HS-27A (cell line): ENCODE data around the gene PIGO.
A peak's percentile ranks its signal among the peaks of the same experiment; 100 is the strongest.

ENCODE experiments used
- DNase-seq: peaks from one replicate; pipeline ENCODE4 v3.0.0-alpha.2; 2012; ENCODE audit warnings: low read depth, missing footprints

The PIGO gene

DNA sequence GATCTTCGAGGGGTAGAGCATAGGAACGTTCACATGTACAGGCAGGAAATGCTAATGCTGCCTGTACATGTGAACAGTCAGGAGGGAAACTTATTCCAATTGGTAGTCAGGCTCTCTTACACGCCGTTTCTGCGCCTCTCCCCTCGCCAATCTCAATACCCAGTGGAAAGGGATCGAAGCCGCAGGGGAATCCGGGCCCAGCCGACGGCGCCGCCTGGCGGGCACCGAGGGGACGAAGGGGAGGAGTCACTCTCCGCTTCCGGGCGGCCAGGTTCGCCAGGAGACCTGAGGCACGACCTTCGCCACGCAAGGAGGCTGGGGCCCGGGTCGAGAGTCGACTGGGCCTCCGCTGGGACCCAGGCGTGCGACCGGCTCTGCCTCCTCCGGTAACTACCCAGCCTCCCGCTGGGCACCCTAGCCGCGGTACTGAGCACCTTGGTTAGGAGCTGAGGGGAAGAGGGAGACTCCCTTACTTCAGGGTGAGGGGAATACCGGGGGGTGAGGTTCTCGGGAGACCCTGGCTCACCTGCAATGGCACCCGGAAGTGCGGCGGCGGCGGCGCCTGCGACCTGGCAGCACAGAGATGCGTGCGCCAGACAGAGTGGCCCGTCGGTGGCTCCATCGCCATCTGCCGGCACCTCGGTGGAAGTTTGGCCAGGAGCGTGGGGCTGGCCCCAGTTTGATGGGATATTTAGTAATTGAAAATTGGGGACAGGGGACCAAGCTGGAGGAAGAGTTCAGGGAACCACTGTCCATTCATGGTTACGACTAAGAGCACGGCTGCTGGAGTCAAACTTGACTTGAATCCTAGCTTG is at the start of gene PIGO:
PIGO (minus strand) TSS at position 557 of the 815 bp plus-strand sequence. CDS start 1,026 bp downstream, outside the sequence.
- no peak for DNase-seq

- DNase-seq: no peak
These were observed 45.6 kb upstream of the PIGO start for GRCh38 chr9:35142037-35142436.

DNA sequence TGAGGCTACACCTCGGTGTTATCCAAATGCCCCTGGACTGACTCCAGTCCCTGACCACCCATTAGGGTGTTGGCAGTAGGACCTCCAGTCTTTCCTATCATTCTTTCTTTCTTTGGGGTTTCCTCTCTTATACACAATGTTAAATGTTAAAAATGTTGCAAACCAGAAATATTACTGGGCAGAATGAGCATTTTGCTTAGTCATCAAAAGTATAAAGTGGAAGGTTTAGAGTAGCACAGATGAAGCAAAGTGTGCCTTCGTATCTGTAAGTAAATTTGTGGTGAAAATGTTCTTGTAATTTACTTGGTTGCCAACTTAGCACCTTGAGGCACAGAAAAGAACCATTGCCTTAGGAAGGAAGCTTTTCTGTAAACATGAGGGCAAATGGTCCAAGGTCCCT is 43.7 kb upstream of the PIGO start:
- DNase-seq: no peak

GRCh38 chr9:35136866-35137265 is 40.5 kb upstream of the PIGO start:
- no peak for DNase-seq

DNA sequence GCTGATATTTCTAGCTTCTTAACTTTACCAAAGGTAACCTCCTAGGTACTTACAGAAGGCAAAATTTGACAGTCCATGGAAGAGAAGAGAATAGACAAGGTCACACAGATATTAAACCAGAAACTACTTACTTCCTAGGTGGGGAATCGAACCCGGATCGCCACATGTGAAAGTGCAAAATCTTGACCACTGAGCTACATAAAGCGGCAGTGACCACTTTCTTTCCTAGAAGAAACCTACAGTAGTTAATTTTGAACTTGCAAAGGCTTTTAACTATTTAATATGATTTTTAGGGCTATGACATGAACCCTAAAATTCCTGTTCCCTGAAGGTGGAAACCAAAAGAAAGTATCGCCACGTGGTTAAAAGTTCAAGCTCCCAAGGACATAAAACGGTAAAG is 39.6 kb upstream of the PIGO start:
- DNase-seq: no peak

DNA sequence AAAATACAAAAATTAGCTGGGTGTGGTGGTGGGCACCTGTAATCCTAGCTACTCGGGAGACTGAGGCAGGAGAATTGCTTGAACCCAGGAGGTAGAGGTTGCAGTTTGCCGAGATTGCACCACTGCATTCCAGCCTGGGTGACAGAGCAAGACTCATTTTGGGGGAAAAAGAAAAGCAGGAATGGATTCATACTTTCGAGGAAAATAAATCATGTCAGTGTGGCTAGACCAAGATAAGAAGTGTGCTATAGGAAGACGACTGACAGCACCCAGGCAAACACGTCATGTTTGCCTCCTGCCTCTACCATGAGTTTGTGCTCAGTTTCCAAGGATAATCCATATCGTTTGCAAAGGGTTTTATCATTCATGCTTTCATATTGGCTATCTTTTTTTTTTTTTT is 38.5 kb upstream of the PIGO start:
- DNase-seq: no peak

DNA sequence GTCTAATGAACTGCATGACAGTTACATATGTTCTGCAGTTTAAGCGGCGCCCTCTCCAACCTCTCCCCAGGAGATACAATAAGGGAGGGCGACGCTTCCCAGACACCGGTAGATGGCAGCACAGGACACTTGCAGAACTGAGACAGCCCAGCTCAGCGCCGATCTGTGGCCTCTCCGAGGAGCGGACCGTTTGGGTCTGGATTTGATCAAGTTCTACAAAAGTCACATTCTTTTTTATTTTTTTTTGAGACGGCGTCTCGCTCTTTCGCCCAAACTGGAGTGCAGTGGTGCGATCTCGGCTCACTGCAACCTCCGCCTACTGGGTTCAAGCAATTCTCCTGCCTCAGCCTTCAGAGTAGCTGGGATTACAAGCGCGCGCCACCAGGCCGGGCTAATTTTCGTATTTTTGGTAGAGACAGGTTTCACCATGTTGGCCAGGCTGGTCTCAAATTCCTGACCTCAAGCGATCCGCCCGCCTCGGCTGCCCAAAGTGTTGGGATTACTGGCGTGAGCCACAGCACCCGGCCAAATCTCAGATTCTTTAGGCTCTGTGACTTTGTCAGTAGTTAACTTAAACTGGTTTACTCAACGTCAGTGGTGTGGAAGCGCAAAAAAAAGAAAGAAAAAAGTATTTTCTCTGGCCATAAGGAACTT is 20.6 kb upstream of the PIGO start:
- peak; percentile 93 for DNase-seq

DNA sequence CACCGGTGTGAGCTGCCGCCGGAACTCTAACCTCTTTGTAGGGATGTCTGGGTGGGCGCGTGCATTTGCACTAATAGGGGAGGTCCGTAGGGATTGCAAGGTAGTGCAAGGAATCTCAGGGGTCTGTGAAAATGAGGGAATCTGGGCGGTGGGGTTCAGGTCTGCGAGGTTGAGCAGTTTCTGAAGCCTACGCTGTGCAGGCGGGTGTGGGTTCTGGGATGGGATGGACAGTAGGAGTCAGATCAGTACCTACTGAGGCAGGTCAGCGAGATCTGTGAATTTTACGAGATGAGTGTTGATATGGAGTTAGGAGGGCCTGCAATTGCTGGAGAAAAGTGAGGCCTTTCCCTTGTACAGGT is 20.1 kb upstream of the PIGO start:
- no peak for DNase-seq

- DNase-seq: peak; percentile 95
These were observed 19.5 kb upstream of the PIGO start, which contains the start of gene ATOSB for GRCh38 chr9:35115680-35116538. Gene ATOSB, minus strand, starts transcription at chr9:35115862. Its CDS starts 7,588 bp downstream, at chr9:35108274.

DNA sequence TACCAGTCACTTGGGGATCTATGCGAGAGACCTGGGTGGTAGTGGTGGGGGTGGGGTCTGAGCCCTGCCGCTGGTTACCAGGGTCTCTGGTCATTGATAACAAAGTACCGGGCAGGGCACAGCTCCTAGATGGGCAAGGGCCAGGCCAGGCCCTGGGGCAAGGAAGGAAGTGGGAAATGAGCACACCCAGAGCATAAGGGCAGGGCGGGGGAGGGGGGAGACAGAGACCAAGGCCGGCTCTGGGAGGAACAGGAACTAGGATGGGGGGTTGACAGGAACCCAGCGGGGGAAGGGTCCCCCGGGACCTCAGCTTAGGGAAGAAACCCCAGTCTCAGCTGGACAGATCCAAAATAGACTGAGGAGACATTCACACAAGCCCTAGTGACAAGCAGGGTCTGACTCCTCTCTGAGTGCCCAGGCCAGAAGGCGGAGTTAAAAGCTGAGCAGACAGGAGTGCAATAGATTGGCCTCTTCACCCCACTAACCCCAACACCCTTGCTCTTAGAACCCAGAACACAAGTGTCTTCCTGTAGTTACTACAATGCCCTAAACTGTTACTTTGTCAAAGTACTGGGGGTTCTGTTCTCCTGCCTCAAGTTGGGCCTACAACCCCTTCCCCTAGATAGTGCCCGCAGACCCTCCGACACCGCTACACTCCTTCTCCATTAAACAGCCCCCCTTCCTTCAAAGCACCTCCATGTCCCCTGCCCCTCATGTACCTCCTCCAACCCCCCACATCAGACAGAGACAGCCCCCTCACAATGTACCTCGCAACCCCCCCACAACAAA is 18.6 kb upstream of the PIGO start:
- DNase-seq: no peak

DNA sequence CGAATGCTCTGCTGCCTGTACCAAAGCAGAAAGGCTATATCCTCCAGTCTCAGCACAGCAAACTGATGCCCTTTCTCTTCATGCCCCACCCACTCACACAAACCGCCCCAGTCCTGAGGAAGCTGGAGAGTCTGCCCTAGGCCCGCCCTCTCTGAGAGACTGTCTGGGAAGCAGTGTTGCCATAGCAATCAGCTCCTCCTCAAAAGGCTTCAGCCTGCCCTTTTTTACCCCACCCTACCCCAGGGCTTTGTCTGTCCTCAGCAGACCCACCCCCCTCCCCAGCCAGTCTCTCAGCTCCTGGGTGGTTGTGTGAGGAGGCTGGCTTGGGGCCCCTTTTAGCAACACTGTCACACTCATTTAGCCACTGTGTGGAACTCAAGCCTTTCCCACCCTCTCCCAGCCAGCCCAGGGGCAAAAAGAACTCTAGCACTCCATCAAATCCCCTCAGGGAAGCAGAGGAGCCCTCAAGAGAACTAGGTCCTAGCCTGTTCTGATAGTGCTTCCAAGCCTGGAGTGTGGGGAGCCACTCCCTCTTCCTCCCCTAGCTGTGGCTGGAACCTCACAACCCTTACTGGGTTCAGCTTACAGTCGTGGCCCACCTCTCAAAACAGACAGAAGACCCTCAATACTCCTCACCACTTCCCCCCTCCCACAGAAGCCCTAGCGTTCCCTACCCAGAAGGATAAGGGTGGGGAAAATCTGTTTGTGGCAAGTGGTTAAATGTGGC is 17.9 kb upstream of the PIGO start:
- no peak for DNase-seq

DNA sequence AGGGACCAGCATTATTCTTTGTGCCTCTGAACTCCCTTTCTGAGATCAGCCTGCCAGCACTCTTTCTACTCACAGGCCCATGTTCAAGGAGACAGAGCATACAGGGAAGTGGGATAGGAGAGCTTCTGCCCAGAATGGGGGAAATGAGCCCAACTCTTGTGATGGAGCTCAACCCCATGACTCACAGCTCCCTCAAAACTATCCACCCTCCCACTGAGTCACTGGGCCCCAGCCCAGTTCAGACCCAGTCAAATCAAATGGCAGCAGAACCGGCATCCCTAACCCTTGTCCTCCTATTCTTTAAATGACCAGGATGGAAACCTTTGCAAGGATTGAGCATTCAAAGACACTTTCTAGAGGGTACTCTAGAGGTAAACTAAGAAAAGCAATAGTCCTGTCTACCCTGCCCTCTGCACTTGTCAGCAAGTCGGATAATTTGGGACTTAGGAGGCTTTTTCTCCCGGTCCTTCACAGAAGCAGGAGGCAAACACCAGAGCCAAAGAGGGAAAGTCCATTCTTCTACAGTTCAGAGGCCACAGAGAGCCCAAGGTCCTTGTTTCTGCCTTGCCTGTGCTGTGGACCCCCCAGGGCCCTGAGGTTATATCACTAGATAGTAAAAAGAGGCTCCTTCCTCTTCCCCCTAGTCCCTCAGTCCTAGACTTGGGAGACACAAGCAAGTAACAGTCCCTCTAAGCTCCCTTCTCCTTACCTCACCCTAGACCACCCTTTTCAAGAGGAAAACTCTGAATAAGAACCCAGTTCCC is 16.0 kb upstream of the PIGO start:
- DNase-seq: no peak

DNA sequence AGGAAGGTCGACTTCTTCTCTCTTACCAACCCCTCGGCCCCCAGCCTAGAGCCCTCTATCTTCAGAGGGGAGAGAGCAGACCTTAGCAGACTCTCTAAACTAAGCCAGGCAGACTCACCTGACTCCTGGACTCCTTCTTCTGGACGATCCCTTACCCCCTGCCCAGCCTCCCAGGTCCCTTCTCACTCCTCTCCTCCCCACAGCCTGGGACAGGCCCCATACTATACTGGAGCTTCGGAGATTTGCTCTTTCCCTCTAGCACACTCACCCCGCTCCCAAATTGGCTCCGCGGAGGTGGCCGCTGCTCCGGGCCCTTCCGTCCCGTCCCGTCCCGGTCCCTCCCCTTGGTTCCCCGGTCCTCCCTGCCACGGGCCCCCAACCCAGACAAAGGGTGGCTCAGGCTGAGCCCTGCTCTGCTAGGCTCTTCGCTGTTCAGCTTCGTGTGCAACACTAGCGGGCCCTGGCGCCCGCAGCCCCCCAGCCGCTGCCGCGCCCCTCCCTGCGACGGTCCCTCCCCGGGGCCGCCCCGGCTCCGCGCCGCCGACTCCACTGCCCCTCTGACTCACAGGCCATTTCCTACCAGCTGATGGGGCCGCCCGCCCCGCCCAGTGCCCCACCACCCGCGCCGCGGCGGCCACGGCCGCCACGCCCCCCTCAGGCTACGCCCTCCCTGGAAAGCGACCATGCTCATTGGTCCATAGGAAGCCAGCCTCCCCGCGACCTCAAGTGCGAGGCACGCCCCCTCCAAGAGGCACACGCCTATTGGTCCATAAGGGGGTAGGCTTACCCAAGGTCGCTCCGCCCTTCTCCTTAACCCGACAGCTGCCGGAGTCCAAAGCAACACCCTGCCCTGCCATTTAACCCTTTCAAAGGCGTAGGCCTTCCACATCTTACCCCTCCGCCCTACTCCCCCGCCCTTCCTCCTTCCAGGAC is 14.9 kb upstream of the PIGO start:
- DNase-seq: peak; percentile 98

DNA sequence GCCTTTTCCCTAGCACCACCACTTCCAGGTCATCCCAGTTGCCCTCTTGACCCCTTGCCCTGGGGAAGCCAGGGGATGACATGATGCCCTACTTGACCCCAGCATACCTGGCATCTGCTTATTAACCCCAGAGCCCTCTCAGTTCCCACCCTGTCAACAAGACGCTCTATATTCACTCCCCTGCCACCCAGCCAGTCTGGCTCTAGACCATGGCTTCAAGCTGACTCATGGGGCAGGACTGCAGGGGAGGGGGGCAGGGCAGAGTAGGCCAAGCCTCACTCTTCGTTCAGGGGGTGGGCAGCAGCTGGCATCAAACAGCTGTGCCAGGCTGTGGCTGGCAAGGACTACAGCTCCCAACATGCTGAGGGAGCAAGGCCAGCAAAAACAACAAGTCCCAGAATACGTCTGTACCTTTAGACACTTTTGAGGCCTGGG is 14.0 kb upstream of the PIGO start:
- DNase-seq: no peak

- no peak for DNase-seq
These were observed 12.7 kb upstream of the PIGO start for GRCh38 chr9:35108946-35109575.

- DNase-seq: no peak
These were observed 12.1 kb upstream of the PIGO start for GRCh38 chr9:35108461-35108860.

DNA sequence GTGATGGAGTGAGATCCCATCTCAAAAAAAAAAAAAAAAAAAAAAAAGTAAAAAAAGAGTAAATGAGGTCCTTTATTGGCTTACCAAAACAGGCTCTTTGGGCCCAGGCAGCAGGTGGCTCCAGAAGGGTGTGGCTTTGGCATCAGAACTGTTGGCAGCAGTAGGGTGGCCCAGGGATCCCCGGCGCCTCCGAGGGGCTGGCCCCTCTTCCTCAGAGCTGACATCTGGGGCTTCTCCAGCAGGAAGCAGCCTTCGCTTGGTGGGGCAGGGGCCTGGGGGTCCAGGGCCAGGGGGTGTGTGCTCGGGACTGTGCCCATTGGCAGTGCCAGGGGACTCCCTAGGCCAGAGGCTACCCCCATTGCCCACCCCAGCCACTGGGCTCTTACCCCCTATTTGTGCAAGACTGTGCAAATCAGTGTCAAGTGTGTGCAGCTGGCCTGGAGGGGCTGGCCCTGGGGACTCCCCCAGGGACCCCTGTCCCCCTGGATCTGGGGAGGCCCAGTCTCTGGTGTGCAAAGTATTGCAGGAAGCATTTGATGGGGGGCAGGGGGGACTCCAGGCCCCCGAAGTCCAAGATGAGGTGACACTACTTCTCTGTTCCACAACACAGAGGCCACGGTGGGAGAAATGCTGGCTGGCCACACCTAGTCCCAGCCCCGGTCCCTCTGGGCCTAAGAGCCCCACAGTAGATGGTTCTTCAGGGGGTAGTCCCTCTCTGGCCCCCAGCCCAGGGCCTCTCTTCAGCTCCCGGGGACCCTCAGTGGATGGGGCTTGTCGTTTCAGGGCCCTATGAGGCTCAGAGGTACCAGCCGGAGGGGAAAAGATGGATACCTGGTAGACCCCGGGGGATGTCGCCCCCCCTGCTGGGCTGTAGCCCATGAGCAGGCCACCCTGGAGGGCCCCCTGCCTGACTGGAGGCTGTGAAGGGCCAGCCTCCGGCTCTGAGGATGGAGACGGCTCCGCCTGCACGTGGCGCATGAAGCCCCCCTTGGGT is 11.2 kb upstream of the PIGO start:
- DNase-seq: no peak
